Neural cell (in vitro differentiated cells): ENCODE results near the gene DSC3. TPM values are rescaled to one million over a fixed set of nuclear protein-coding genes. Genes with fewer than 3 reads are reported as not detected.

ENCODE experiments used
- H2AFZ ChIP-seq: fragments of 200-600, 300-800 bp; sonication (generic), shearing (Covaris generic); 2 replicates; pipeline ENCODE4 v1.6.0; 2014; ENCODE audit warnings: low read depth, mild to moderate bottlenecking, antibody characterized with exemption, low read length, moderate library complexity
- H3F3A ChIP-seq: fragments of 200-600 bp; shearing (Covaris generic); 2 replicates; pipeline ENCODE4 v1.6.1; 2016; ENCODE audit warnings: mild to moderate bottlenecking, moderate library complexity, mixed read lengths, antibody characterized with exemption, low read length; ENCODE audit not compliant: insufficient read depth, poor library complexity, severe bottlenecking
- H3K27ac ChIP-seq: fragments of 200-600, 300-800 bp; sonication (generic), shearing (Covaris generic); 2 replicates; pipeline ENCODE4 v1.5.1; 2014; ENCODE audit warnings: mild to moderate bottlenecking, low read length, moderate library complexity
- H3K27me3 ChIP-seq: fragments of 300-800, 200-600 bp; sonication (generic), shearing (Covaris generic); 2 replicates; pipeline ENCODE4 v1.6.0; 2014; ENCODE audit warnings: mild to moderate bottlenecking, low read depth, low read length, moderate library complexity; ENCODE audit not compliant: insufficient read depth
- H3K36me3 ChIP-seq: fragments of 300-800, 200-600 bp; sonication (generic), shearing (Covaris generic); 2 replicates; pipeline ENCODE4 v1.5.1; 2014; ENCODE audit warnings: mild to moderate bottlenecking, antibody characterized with exemption, low read length, moderate library complexity; ENCODE audit not compliant: insufficient read depth
- H3K4me2 ChIP-seq: fragments of 300-800, 200-600 bp; sonication (generic), shearing (Covaris generic); 2 replicates; pipeline ENCODE4 v1.6.0; 2014; ENCODE audit warnings: mild to moderate bottlenecking, low read length
- H3K4me3 ChIP-seq: fragments of 300-800, 200-600 bp; sonication (generic), shearing (Covaris generic); 2 replicates; pipeline ENCODE4 v1.5.1; 2014; ENCODE audit warnings: mild to moderate bottlenecking, low read length, moderate library complexity
- H3K79me2 ChIP-seq: fragments of 200-600 bp; shearing (Covaris generic); replicated peaks from 2 replicates; pipeline ENCODE4 v1.6.0; 2014; ENCODE audit warnings: mild to moderate bottlenecking, low read length, moderate library complexity; ENCODE audit not compliant: insufficient read depth
- H3K9ac ChIP-seq: fragments of 300-800, 200-600 bp; sonication (generic), shearing (Covaris generic); 2 replicates; pipeline ENCODE4 v1.6.1; 2016; ENCODE audit warnings: mild to moderate bottlenecking, low read length, mixed read lengths
- H3K9me2 ChIP-seq: fragments of 200-600 bp; shearing (Covaris generic); 2 replicates; pipeline ENCODE4 v1.6.1; 2016; ENCODE audit warnings: mild to moderate bottlenecking, low read length, mixed read lengths; ENCODE audit not compliant: insufficient read depth
- H3K9me3 ChIP-seq: fragments of 200-600, 300-800 bp; sonication (generic), shearing (Covaris generic); 2 replicates; pipeline ENCODE4 v1.6.1; 2016; ENCODE audit warnings: mild to moderate bottlenecking, mixed run types, low read length, moderate library complexity, mixed read lengths
- H4K20me1 ChIP-seq: fragments of 200-600 bp; shearing (Covaris generic); 2 replicates; pipeline ENCODE4 v1.6.1; 2016; ENCODE audit warnings: mild to moderate bottlenecking, mixed run types; ENCODE audit not compliant: insufficient read depth
- EP300 ChIP-seq: fragments of 450-650 bp; conservative IDR thresholded peaks from 2 replicates; pipeline ENCODE4 v1.6.1; 2014; ENCODE audit warnings: antibody characterized with exemption, mild to moderate bottlenecking, moderate library complexity; ENCODE audit not compliant: poor library complexity, severe bottlenecking
- EZH2 ChIP-seq: fragments of 200-600, 300-800 bp; shearing (Covaris generic), sonication (generic); IDR thresholded peaks from 2 replicates; pipeline ENCODE4 v1.6.1; 2014; ENCODE audit warnings: antibody characterized with exemption, low read length, borderline replicate concordance, mild to moderate bottlenecking; ENCODE audit not compliant: insufficient read depth, poor library complexity, severe bottlenecking
- MXI1 ChIP-seq: fragments of 450-650 bp; conservative IDR thresholded peaks from 2 replicates; pipeline ENCODE4 v1.6.1; 2014; ENCODE audit warnings: antibody characterized with exemption, mild to moderate bottlenecking; ENCODE audit not compliant: poor library complexity, severe bottlenecking
- POLR2AphosphoS5 ChIP-seq: IDR thresholded peaks from 2 replicates; pipeline ENCODE4 v1.6.1; 2012
- RAD21 ChIP-seq: fragments of 450-650 bp; conservative IDR thresholded peaks from 2 replicates; pipeline ENCODE4 v1.6.1; 2014; ENCODE audit warnings: antibody characterized with exemption, mild to moderate bottlenecking, moderate library complexity
- SMC3 ChIP-seq: fragments of 450-650 bp; conservative IDR thresholded peaks from 2 replicates; pipeline ENCODE4 v1.6.1; 2014; ENCODE audit warnings: antibody characterized with exemption, mild to moderate bottlenecking, moderate library complexity; ENCODE audit not compliant: poor library complexity
- TAF1 ChIP-seq: IDR thresholded peaks from 2 replicates; pipeline ENCODE4 v1.6.1; 2012; ENCODE audit warnings: low read depth
- polyA plus RNA-seq: library from polyadenylated mRNA; depleted of rRNA; stranded (reverse); fragments of >200 nt; gene quantifications from 2 replicates; pipeline ENCODE4 v1.2.3, GENCODE V29; 2014
- TF ChIP-seq, protein P1 (sequence below): fragments of 450-650 bp; IDR thresholded peaks from 2 replicates; pipeline ENCODE4 v1.5.1; 2014; ENCODE audit warnings: antibody characterized with exemption, mild to moderate bottlenecking, moderate library complexity; ENCODE audit not compliant: poor library complexity, severe bottlenecking
- TF ChIP-seq, protein P2 (sequence below): IDR thresholded peaks from 2 replicates; pipeline ENCODE4 v1.6.1; 2012; ENCODE audit warnings: borderline replicate concordance

DSC3 gene
- polyA plus RNA-seq, 1 donor from 2014 or later: not detected

DNA sequence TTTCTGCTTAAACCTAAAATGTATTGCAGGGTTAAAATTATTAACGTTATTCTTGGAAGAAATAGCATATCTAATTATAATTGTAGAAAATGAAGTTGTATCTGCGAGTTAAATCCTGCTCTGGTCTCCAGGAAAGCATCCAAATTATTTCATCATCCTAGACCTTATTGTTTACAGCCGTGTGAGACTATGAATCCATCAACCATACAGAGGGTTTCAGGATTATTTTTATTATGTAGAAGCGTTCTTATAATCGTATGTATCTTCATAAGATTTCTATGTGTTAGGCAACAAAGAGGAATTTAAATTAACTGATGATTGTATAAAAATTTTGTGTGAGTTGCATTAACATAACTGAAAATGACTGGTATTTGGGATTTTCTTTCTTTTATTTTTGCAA, 14.5 kb upstream of the DSC3 start:
- Histone ChIP-seq H3K4me3 (no peak overlapping the region), H4K20me1 (no peaks in the 10 kb centered on the region), H3K9me2 (no peaks in the 10 kb centered on the region), H3K27me3 (no peaks in the 10 kb centered on the region), H3K27ac (no peak overlapping the region), H3K4me2 (no peak overlapping the region), H3F3A (no peaks in the 10 kb centered on the region), H3K79me2 (no peaks in the 10 kb centered on the region), H2AFZ (no peak overlapping the region), H3K9me3 (no peaks in the 10 kb centered on the region), H3K36me3 (no peaks in the 10 kb centered on the region), H3K9ac (no peak overlapping the region)
- TF ChIP-seq SMC3: no peak
- TF ChIP-seq, protein P1, sequence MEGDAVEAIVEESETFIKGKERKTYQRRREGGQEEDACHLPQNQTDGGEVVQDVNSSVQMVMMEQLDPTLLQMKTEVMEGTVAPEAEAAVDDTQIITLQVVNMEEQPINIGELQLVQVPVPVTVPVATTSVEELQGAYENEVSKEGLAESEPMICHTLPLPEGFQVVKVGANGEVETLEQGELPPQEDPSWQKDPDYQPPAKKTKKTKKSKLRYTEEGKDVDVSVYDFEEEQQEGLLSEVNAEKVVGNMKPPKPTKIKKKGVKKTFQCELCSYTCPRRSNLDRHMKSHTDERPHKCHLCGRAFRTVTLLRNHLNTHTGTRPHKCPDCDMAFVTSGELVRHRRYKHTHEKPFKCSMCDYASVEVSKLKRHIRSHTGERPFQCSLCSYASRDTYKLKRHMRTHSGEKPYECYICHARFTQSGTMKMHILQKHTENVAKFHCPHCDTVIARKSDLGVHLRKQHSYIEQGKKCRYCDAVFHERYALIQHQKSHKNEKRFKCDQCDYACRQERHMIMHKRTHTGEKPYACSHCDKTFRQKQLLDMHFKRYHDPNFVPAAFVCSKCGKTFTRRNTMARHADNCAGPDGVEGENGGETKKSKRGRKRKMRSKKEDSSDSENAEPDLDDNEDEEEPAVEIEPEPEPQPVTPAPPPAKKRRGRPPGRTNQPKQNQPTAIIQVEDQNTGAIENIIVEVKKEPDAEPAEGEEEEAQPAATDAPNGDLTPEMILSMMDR: no peak
- no peak for TF ChIP-seq POLR2AphosphoS5
- TF ChIP-seq EZH2: no peak
- no peak for TF ChIP-seq TAF1
- TF ChIP-seq EP300: no peak
- TF ChIP-seq, protein P2, sequence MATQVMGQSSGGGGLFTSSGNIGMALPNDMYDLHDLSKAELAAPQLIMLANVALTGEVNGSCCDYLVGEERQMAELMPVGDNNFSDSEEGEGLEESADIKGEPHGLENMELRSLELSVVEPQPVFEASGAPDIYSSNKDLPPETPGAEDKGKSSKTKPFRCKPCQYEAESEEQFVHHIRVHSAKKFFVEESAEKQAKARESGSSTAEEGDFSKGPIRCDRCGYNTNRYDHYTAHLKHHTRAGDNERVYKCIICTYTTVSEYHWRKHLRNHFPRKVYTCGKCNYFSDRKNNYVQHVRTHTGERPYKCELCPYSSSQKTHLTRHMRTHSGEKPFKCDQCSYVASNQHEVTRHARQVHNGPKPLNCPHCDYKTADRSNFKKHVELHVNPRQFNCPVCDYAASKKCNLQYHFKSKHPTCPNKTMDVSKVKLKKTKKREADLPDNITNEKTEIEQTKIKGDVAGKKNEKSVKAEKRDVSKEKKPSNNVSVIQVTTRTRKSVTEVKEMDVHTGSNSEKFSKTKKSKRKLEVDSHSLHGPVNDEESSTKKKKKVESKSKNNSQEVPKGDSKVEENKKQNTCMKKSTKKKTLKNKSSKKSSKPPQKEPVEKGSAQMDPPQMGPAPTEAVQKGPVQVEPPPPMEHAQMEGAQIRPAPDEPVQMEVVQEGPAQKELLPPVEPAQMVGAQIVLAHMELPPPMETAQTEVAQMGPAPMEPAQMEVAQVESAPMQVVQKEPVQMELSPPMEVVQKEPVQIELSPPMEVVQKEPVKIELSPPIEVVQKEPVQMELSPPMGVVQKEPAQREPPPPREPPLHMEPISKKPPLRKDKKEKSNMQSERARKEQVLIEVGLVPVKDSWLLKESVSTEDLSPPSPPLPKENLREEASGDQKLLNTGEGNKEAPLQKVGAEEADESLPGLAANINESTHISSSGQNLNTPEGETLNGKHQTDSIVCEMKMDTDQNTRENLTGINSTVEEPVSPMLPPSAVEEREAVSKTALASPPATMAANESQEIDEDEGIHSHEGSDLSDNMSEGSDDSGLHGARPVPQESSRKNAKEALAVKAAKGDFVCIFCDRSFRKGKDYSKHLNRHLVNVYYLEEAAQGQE: no peak
- TF ChIP-seq RAD21: no peak
- no peak for TF ChIP-seq MXI1

DNA sequence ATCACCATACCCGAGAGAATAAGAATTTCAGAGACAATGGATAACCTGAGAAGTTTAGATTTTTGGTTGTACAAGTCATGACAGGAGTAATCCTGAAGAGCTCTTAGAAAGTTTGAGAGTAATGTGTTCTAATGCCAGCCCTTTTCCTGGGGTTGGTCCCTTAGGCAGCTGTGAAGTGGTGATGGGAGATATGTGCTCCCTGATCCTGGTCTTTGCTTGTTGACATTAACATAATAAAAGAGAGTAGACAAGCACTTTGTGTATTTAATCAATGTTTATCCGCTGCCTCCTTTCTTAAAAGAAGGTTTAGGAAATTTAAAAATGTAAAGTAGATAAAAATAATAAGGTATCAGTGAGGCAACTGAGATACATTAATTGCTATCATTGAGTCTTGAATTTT, 13.8 kb upstream of the DSC3 start:
- no peaks in the 10 kb centered on the region for H4K20me1 ChIP-seq
- H3K27me3 ChIP-seq: no peaks in the 10 kb centered on the region
- no peaks in the 10 kb centered on the region for H3K36me3 ChIP-seq
- H3K9ac ChIP-seq: no peak overlapping the region
- H3K9me2 ChIP-seq: no peaks in the 10 kb centered on the region
- no peak overlapping the region for H3K4me2 ChIP-seq
- H3K27ac ChIP-seq: no peak overlapping the region
- H3K79me2 ChIP-seq: no peaks in the 10 kb centered on the region
- TF ChIP-seq, protein P1: no peak
- TF ChIP-seq, protein P2: no peak
- TF ChIP-seq TAF1 (no peak), MXI1 (no peak), EP300 (no peak), RAD21 (no peak), EZH2 (no peak), SMC3 (no peak), POLR2AphosphoS5 (no peak)
- H3F3A ChIP-seq: no peaks in the 10 kb centered on the region
- H2AFZ ChIP-seq: no peak overlapping the region
- H3K4me3 ChIP-seq: no peak overlapping the region
- H3K9me3 ChIP-seq: no peaks in the 10 kb centered on the region
